NCI-H1694 treated with DMSO at 0.1 percent for 48 hours (cell line): Measurements from ENCODE around the gene RAB11A.

Experiments used
- DNase-seq: peaks from one replicate; lab custom pipeline; 2025; lab: John Stamatoyannopoulos, UW

RAB11A gene

DNA sequence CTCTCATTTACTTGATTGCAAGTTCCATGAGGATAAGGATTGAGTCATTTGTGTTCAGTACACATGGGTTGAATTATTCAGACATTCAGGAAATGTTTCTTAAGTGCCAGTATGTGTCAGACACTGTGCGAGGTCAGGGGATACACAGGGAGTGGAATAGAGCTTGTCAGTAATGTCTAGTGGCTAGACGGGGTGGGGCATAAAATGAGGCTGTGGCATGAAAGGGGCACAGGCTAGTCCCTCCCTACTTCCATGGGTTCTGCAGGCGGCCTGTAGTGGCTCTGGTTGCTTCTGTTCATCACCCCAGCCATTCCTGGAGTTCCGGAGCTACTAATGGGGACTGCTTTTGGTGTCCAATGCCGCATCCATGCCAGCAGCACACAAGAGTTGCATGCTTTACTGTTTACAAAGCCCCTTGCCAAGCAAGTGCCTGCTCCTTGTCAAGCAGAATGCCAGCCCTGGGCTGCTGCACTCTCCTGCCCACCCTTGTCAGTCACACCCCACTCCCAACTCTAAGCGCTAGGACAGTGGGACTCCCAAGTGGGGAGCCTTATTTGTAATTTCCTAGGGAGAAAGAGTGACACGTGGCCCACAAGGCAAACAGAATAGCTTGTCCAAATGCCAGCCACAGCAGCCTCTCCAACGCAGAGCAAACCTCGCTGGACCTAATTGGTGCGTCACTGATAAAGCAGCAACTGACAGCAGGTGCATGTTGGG, 70.8 kb downstream of the RAB11A start:
- no peak for DNase-seq

DNA sequence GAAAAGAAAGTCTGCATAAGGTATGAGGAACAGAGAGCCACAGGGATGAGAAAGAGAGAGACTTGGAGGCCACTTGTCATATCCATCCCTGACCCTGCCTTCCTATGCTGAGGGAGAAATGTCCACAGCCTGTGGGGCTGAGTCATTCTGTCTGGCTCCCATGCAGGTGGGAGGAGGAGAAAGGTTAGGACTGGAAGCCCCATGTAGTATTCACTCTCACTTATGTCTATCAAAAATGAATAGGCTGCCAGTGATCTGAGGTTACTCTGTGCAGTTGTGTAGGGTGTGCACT, 71.3 kb downstream of the RAB11A start:
- no peak for DNase-seq
